Mucosa of descending colon (tissue), 3 donors: ENCODE measurements around the gene PROSER2. TPM values are rescaled to one million over a fixed set of nuclear protein-coding genes. Genes with fewer than 3 reads are reported as not detected.
"Not testable (repeated sequence)": the region's sequence is repeated elsewhere in the genome, so short reads cannot be mapped to it uniquely, and the experiment has no call there.

Source experiments
- ATAC-seq: fragments of 200-7000 bp; cut with Tn5 transposase; one replicate; pipeline ENCODE4 v1.9.1; 2020; ENCODE audit warnings: mild to moderate bottlenecking, moderate library complexity
- DNase-seq, 3 donors: peaks; one replicate each; pipeline ENCODE4 v3.0.0-alpha.2; 2020
- H3K36me3 ChIP-seq: fragments of 200-600 bp; one replicate; pipeline ENCODE4 v1.8.0; 2021; ENCODE audit warnings: low read depth, mild to moderate bottlenecking
- H3K4me1 ChIP-seq: fragments of 200-600 bp; one replicate; pipeline ENCODE4 v1.8.0; 2021; ENCODE audit warnings: low read depth, mild to moderate bottlenecking
- H3K4me3 ChIP-seq: fragments of 200-600 bp; one replicate; pipeline ENCODE4 v1.8.0; 2021; ENCODE audit warnings: mild to moderate bottlenecking
- H3K9me3 ChIP-seq: fragments of 200-600 bp; one replicate; pipeline ENCODE4 v1.8.0; 2021; ENCODE audit warnings: mild to moderate bottlenecking
- intact Hi-C, 2 donors: fragments of 100-400 bp; cut with DNase I in 1 of 2; cut with micrococcal nuclease in 1 of 2; formaldehyde crosslinking; loops; one replicate each; pipeline versions ENCODE4 v1.11.0 to v1.11.1; 2022; cut with DNase I, micrococcal nuclease
- total RNA-seq, 3 donors: library from RNA; stranded (reverse); fragmentation: NEBNext Ultra II Directional in 2 of 3; extraction: Animal tissue kit (Norgen Biotek cat#: 25700) in 2 of 3; gene quantifications; one replicate each; pipeline versions ENCODE4 v1.2.1 to v1.2.4, GENCODE V29; 2021 to 2023
- TF ChIP-seq, protein P1 (sequence below): fragments of 200-600 bp; IDR thresholded peaks from one replicate; pipeline ENCODE4 v1.8.0; 2022; ENCODE audit warnings: antibody characterized with exemption, mild to moderate bottlenecking
- donor health status: DM: no; HTN: no; CAD: no; lungs with moderate emphysema.
- donor health status: DM: no; HTN: no; CAD: no.
- donor health status: DM: no; HTN: yes; CAD: no.

Gene PROSER2
- total RNA-seq, 3 donors from 2014 or later, result 3.9 to 10.4 (median 6.2) TPM

DNA sequence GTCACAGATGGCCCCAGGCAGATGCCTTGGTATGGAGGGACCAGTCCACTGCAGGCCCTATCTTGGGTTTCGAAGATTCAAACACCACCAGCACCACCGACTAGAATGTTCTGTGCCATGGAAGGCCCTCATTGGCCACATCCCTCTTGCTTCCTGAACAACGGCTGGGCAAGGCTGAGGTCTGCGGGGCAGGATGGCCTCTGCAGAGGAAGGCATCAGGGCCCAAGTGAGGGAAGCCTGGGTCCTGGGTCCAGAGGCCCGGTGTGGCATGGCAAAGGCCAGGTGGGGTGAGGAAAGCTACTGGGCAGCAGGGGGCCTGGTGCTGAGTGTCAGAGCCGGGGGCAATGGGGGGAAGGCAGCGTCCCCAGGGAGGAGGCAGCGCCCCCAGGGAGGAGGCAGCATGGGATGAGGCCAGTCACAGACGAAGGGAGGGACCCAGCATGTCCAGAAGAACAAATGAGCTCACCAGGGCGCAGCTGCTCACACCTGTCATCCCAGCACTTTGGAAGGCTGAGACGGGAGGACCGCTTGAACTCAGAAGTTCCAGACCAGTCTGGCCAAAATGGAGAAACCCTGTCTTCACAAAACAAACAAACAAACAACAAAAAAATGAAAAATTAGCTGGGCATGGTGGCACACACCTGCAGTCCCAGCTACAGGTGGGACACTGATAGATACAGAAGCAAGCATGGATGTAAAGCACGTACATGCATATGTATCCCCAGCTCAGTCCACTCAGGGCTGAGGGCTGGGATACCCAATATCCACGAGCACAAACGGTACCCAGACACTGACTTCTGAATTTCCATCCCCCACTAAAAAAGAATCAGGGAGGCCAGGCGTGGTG lies 64.4 kb downstream of the PROSER2 start:
- H3K4me1 ChIP-seq, result no peaks in the 10 kb centered on the region
- ATAC-seq, result no peak
- H3K9me3 ChIP-seq, result no peaks in the 10 kb centered on the region
- H3K36me3 ChIP-seq, result no peaks in the 10 kb centered on the region
- TF ChIP-seq, protein P1, sequence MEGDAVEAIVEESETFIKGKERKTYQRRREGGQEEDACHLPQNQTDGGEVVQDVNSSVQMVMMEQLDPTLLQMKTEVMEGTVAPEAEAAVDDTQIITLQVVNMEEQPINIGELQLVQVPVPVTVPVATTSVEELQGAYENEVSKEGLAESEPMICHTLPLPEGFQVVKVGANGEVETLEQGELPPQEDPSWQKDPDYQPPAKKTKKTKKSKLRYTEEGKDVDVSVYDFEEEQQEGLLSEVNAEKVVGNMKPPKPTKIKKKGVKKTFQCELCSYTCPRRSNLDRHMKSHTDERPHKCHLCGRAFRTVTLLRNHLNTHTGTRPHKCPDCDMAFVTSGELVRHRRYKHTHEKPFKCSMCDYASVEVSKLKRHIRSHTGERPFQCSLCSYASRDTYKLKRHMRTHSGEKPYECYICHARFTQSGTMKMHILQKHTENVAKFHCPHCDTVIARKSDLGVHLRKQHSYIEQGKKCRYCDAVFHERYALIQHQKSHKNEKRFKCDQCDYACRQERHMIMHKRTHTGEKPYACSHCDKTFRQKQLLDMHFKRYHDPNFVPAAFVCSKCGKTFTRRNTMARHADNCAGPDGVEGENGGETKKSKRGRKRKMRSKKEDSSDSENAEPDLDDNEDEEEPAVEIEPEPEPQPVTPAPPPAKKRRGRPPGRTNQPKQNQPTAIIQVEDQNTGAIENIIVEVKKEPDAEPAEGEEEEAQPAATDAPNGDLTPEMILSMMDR, result no peak
- no peak overlapping the region for H3K4me3 ChIP-seq
- intact Hi-C loops, result no loop called here
- DNase-seq, result no peak

DNA sequence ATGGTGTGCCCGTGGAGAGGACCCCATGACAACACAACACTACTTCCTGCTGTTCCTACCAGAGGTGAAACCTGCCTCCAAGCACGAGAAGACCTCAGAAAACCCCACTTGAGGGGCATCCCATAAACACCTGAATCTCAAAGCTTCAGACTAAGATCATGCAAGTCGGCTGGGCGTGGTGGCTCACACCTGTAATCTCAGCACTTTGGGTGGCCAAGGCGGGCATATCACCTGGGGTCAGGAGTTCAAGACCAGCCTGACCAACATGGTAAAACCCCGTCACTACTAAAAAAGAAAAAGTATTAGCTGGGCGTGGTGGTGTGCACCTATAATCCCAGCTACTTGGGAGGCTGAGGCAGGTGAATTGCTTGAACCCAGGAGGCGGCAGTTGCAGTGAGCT lies 66.1 kb downstream of the PROSER2 start:
- H3K9me3 ChIP-seq, DNase-seq, intact Hi-C loops: not testable (repeated sequence)

DNA sequence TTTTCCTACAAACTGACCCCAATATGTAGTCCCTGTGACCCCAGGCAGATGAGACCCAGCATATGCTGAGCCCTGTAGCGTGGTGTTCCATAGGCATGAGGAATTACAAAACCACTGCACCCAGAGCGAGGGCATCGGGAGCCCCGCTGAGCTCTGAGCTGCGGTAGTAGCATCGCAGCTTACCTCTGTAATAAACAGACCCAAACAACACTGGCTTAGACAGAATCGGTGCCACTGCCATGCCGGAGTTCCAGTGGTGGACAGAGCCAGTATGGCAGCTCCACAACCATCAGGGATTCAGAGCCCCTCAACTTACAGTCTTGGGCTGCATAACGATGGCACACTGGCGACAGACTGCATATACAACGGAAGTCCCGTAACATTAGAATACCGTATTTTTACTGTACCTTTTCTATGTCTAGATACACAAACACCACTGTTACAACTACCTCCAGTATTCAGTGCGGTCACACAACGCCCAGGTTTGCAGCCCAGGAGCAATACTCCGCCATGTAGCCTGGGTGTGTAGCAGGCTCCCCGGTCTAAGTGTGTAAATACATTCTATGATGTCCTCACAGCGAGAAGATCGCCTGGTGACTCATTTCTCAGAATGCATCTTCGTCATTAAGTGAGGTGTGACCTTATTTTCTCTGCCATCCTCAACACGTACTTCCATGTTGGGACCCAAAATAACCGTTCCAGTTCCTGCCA lies 68.8 kb downstream of the PROSER2 start:
- H3K4me3 ChIP-seq, result no peak overlapping the region
- intact Hi-C loops, result no loop called here

More for the DNA sequence above, 66.1 kb downstream of the PROSER2 start:
- ATAC-seq, H3K4me1 ChIP-seq, H3K4me3 ChIP-seq, H3K36me3 ChIP-seq: not testable (repeated sequence)

DNA sequence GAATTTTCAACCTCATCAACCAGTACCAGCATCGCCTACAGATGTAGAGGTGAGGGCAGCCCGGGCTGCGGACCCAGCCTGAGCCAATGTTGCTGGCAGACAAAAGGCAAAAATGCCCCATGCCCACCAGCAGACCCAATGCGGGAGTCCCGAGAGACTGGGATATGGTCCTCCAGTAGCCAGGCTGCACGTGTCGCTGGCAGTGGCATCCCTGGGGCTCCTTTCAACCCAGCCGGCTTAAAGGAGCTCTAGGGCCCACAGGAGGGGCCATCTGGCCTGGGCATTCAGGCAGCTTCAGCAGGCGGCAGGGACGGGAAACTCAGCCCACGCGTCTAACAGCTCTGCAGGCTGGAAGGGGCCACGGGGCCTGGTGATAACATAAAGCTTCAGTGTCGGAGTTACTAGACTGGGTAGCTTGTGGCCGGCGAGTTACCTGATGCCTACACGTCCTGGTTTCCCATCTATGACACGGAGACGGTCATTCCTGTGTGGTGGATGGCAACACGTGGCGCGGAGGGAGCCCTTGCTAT lies 70.7 kb downstream of the PROSER2 start:
- Histone ChIP-seq H3K9me3 (no peaks in the 10 kb centered on the region), H3K4me3 (no peak overlapping the region), H3K4me1 (no peaks in the 10 kb centered on the region), H3K36me3 (no peaks in the 10 kb centered on the region)
- TF ChIP-seq, protein P1, result no peak
- no peak for DNase-seq
- no peak for ATAC-seq
- intact Hi-C loops, result no loop called here

More for the DNA sequence above, 68.8 kb downstream of the PROSER2 start:
- ATAC-seq (no peak), DNase-seq (no peak)
- TF ChIP-seq, protein P1, result no peak
- Histone ChIP-seq H3K36me3 (no peaks in the 10 kb centered on the region), H3K4me1 (no peaks in the 10 kb centered on the region), H3K9me3 (no peaks in the 10 kb centered on the region)

DNA sequence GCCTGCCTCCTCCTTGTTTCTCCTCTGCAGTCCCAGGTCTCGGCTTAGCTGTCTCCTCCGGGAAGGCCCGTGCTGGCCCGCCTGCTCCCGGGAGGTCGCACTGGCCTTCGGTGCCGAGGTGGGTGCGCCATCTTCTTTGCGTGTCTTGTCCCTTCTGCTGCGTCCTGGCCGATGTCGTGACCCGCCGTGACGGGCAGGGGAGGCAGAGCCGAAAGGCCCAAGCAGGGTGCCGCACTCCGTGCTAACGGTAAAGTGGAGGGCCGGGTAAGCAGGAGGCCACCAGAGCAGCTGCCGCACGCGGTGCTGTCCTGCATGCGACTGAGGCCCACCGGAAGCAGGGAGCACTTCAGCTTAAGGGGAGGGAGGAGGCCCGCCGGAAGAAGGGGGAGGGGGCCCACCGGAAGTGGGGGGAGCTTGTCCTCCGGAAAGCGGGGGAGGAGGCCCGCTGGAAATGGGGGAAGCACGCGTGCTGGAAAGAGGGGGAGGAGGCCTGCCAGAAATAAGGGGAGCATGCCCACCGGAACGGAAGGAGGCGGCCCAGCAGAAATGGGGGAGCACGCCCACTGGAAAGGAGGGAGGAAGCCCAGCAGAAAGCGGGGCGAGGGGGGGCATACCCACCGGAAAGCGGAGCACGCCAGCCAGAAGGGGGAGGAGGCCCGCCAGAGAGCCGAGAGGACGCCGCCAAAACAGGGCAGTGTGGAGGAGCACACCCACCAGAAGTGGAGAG lies 71.4 kb downstream of the PROSER2 start:
- no peaks in the 10 kb centered on the region for H3K36me3 ChIP-seq
- TF ChIP-seq, protein P1, result no peak
- DNase-seq (no peak), ATAC-seq (no peak)
- H3K4me1 ChIP-seq, result no peaks in the 10 kb centered on the region
- intact Hi-C loops, result no loop called here
- H3K9me3 ChIP-seq, result no peaks in the 10 kb centered on the region
- no peak overlapping the region for H3K4me3 ChIP-seq
